Measurements from ENCODE around the gene WDR17. TPM values are rescaled to one million over a fixed set of nuclear protein-coding genes. Genes with fewer than 3 reads are reported as not detected.

WDR17 gene
- total RNA-seq, 6 experiments from 2014 or later = 0.12 to 0.49 (median 0.18) TPM; not detected in 1

DNA sequence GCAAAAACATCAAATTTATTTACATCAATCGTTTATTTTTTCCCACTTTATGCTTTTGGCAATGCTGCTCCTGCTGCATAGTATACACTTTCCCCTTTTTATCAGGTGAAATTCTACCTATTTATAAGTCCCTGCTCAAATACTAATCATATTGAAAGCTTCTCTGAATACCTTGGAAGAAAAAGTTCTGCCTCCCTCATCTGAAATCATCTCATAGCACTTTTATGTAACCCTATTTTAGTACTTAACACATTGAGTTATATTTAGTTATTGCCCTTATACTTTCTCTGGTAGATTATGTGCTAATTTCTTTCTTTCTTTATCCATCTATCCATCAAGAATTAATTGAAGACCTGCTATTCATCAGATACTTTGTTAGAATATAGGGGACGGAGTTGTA is 1.1 kb upstream of the WDR17 start:
- peaks cover 0 to 6% of the 10 kb centered on the region in 2 donors for H3K27me3 ChIP-seq
- intact Hi-C loops (cut with DNase I) = no loop called here
- H3K36me3 ChIP-seq = no peaks in the 10 kb centered on the region
- no peak for TF ChIP-seq POLR2A (IDR thresholded peaks at IDR 0.05)
- TF ChIP-seq, protein P1, sequence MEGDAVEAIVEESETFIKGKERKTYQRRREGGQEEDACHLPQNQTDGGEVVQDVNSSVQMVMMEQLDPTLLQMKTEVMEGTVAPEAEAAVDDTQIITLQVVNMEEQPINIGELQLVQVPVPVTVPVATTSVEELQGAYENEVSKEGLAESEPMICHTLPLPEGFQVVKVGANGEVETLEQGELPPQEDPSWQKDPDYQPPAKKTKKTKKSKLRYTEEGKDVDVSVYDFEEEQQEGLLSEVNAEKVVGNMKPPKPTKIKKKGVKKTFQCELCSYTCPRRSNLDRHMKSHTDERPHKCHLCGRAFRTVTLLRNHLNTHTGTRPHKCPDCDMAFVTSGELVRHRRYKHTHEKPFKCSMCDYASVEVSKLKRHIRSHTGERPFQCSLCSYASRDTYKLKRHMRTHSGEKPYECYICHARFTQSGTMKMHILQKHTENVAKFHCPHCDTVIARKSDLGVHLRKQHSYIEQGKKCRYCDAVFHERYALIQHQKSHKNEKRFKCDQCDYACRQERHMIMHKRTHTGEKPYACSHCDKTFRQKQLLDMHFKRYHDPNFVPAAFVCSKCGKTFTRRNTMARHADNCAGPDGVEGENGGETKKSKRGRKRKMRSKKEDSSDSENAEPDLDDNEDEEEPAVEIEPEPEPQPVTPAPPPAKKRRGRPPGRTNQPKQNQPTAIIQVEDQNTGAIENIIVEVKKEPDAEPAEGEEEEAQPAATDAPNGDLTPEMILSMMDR (IDR thresholded peaks at IDR 0.05) = no peak
- no peak for DNase-seq
- no peak for ATAC-seq
- peaks cover 0 to 7% (median 0%) of the 10 kb centered on the region in 4 donors for H3K4me1 ChIP-seq
- H3K4me3 ChIP-seq = no peak overlapping the region
- no peaks in the 10 kb centered on the region for H3K9me3 ChIP-seq
- WGBS (ENCODE audit: insufficient coverage, low coverage, low lambda C conversion rate, missing lambda C conversion rate) = 58% methylated on average over 2 of the region's 2 CpGs
- H3K27ac ChIP-seq = no peak overlapping the region

GRCh38 chr4:176066757-176067156 is 1.1 kb downstream of the WDR17 start:
- WGBS (ENCODE audit: insufficient coverage, low coverage, low lambda C conversion rate, missing lambda C conversion rate) = 61% methylated on average over 6 of the region's 6 CpGs
- intact Hi-C loops (cut with DNase I) = no loop called here
- no peak for ATAC-seq

GRCh38 chr4:176077561-176077960 is 11.9 kb downstream of the WDR17 start:
- no peak overlapping the region for H3K27ac ChIP-seq
- ATAC-seq (no peak), DNase-seq (no peak)
- H3K27me3 ChIP-seq = no peaks in the 10 kb centered on the region
- TF ChIP-seq, protein P1 (IDR thresholded peaks at IDR 0.05) = no peak
- no peak for TF ChIP-seq POLR2A (IDR thresholded peaks at IDR 0.05)
- intact Hi-C loops (cut with DNase I) = no loop called here
- no peaks in the 10 kb centered on the region for H3K36me3 ChIP-seq
- H3K4me3 ChIP-seq = no peak overlapping the region
- no peaks in the 10 kb centered on the region for H3K9me3 ChIP-seq
- no peaks in the 10 kb centered on the region for H3K4me1 ChIP-seq

More at GRCh38 chr4:176066757-176067156, 1.1 kb downstream of the WDR17 start:
- Histone ChIP-seq H3K27me3 (peaks cover 0 to 6% of the 10 kb centered on the region in 2 donors), H3K4me1 (peaks cover 0 to 7% (median 0%) of the 10 kb centered on the region in 4 donors), H3K36me3 (no peaks in the 10 kb centered on the region), H3K4me3 (no peak overlapping the region), H3K27ac (no peak overlapping the region), H3K9me3 (no peaks in the 10 kb centered on the region)
- no peak for DNase-seq
- TF ChIP-seq POLR2A (IDR thresholded peaks at IDR 0.05) = no peak
- TF ChIP-seq, protein P1 (IDR thresholded peaks at IDR 0.05) = no peak

- no peak for ATAC-seq
- Histone ChIP-seq H3K27me3 (no peaks in the 10 kb centered on the region), H3K4me1 (no peaks in the 10 kb centered on the region), H3K27ac (no peak overlapping the region), H3K36me3 (no peaks in the 10 kb centered on the region), H3K9me3 (no peaks in the 10 kb centered on the region), H3K4me3 (no peak overlapping the region)
- intact Hi-C loops (cut with DNase I) = no loop called here
- 63% methylated on average over 2 of the region's 2 CpGs for WGBS (ENCODE audit: insufficient coverage, low coverage, low lambda C conversion rate, missing lambda C conversion rate)
- TF ChIP-seq, protein P1 (IDR thresholded peaks at IDR 0.05) = no peak
- TF ChIP-seq POLR2A (IDR thresholded peaks at IDR 0.05) = no peak
- no peak for DNase-seq
Observed at GRCh38 chr4:176084769-176085168, 19.1 kb downstream of the WDR17 start.

DNA sequence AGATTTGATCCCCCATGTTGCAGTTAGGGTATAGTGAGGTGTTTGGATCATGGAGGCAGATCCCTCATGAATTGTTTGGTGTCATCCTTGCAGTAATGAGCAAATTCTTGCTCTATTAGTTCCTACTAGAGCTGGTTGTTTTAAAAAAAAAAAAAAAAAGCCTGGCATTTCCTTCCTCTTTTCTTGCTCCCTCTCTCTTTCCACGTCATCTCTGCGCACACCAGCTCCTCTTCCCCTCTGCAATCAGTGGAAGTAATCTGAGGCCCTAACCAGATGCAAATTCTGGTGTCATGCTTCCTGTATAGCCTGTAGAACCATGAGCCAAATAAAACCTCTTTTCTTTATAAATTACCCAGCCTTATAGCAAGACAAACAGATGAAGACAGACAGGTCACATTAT is 24.5 kb downstream of the WDR17 start:
- Histone ChIP-seq H3K27me3 (no peaks in the 10 kb centered on the region), H3K4me1 (no peaks in the 10 kb centered on the region), H3K4me3 (no peak overlapping the region), H3K9me3 (no peaks in the 10 kb centered on the region), H3K36me3 (no peaks in the 10 kb centered on the region), H3K27ac (no peak overlapping the region)
- ATAC-seq (peak in 1 of 4 donors; percentile 24), DNase-seq (no peak)
- 56% methylated on average over 2 of the region's 2 CpGs for WGBS (ENCODE audit: insufficient coverage, low coverage, low lambda C conversion rate, missing lambda C conversion rate)
- intact Hi-C loops (cut with DNase I) = no loop called here
- TF ChIP-seq, protein P1 (IDR thresholded peaks at IDR 0.05) = no peak
- no peak for TF ChIP-seq POLR2A (IDR thresholded peaks at IDR 0.05)
